BE2C (cell line): Measurements from ENCODE around the gene CBX6.

Source experiments
- DNase-seq: peaks from one replicate; pipeline ENCODE4 v3.0.0-alpha.2; 2020
- H3K27me3 ChIP-seq: fragments of 250-450 bp; sonication (Bioruptor Pico); 2 replicates; pipeline ENCODE4 v1.5.1; 2020; ENCODE audit warnings: mild to moderate bottlenecking
- H3K36me3 ChIP-seq: fragments of 250-450 bp; sonication (Bioruptor Pico); 2 replicates; pipeline ENCODE4 v1.5.1; 2020; ENCODE audit warnings: mild to moderate bottlenecking
- H3K4me1 ChIP-seq: fragments of 250-450 bp; sonication (Bioruptor Pico); 2 replicates; pipeline ENCODE4 v1.5.1; 2020
- H3K4me3 ChIP-seq: 2 replicates; pipeline ENCODE4 v1.5.1; 2011; ENCODE audit warnings: low read depth, low read length
- H3K9me3 ChIP-seq: fragments of 250-450 bp; sonication (Bioruptor Pico); 2 replicates; pipeline ENCODE4 v1.5.1; 2020
- CTCF ChIP-seq: IDR thresholded peaks from 2 replicates; pipeline ENCODE4 v1.5.1; 2012; ENCODE audit warnings: mild to moderate bottlenecking, low read depth, low read length

CBX6 gene

GRCh38 chr22:38879108-38879729, 7.2 kb upstream of the CBX6 start:
- Histone ChIP-seq H3K27me3 (no peaks in the 10 kb centered on the region), H3K36me3 (no peaks in the 10 kb centered on the region), H3K9me3 (no peaks in the 10 kb centered on the region), H3K4me3 (no peak overlapping the region), H3K4me1 (no peaks in the 10 kb centered on the region)
- TF ChIP-seq CTCF, result no peak
- DNase-seq, result no peak

GRCh38 chr22:38878001-38878400, 6.0 kb upstream of the CBX6 start:
- DNase-seq, result no peak
- Histone ChIP-seq H3K4me1 (no peaks in the 10 kb centered on the region), H3K9me3 (no peaks in the 10 kb centered on the region), H3K36me3 (no peaks in the 10 kb centered on the region), H3K27me3 (no peaks in the 10 kb centered on the region), H3K4me3 (no peak overlapping the region)
- no peak for TF ChIP-seq CTCF

- no peak for TF ChIP-seq CTCF
- Histone ChIP-seq H3K36me3 (peaks cover 5% of the 10 kb centered on the region), H3K4me1 (peaks cover 4% of the 10 kb centered on the region), H3K27me3 (no peaks in the 10 kb centered on the region), H3K4me3 (no peak overlapping the region), H3K9me3 (no peaks in the 10 kb centered on the region)
- no peak for DNase-seq
Measured at GRCh38 chr22:38874529-38875222, 2.7 kb upstream of the CBX6 start.

GRCh38 chr22:38873469-38874411, 1.7 kb upstream of the CBX6 start:
- H3K27me3 ChIP-seq, result no peaks in the 10 kb centered on the region
- peak overlapping the region; percentile 76 for H3K4me3 ChIP-seq
- no peaks in the 10 kb centered on the region for H3K9me3 ChIP-seq
- H3K4me1 ChIP-seq, result peaks cover 11% of the 10 kb centered on the region
- H3K36me3 ChIP-seq, result peaks cover 12% of the 10 kb centered on the region
- no peak for DNase-seq
- no peak for TF ChIP-seq CTCF

- peak; percentile 71 for DNase-seq
- no peaks in the 10 kb centered on the region for H3K9me3 ChIP-seq
- peaks cover 20% of the 10 kb centered on the region for H3K4me1 ChIP-seq
- no peaks in the 10 kb centered on the region for H3K27me3 ChIP-seq
- no peak for TF ChIP-seq CTCF
- H3K4me3 ChIP-seq, result peak overlapping the region; percentile 76
- H3K36me3 ChIP-seq, result peaks cover 21% of the 10 kb centered on the region
Measured at GRCh38 chr22:38872831-38873248, 824 bp upstream of the CBX6 start.
